IPS-18a (cell line): ENCODE measurements around the gene ARIH1.
"Not testable (repeated sequence)": the region's sequence is repeated elsewhere in the genome, so short reads cannot be mapped to it uniquely, and the experiment has no call there.

Experiments used
- H3K27ac ChIP-seq: one replicate; pipeline ENCODE4 v1.5.1; 2013; ENCODE audit warnings: low read length
- H3K27me3 ChIP-seq: one replicate; pipeline ENCODE4 v1.6.1; 2013; ENCODE audit warnings: mild to moderate bottlenecking, low read length; ENCODE audit not compliant: control insufficient read depth, insufficient read depth
- H3K36me3 ChIP-seq: one replicate; pipeline ENCODE4 v1.6.1; 2013; ENCODE audit warnings: low read depth, low read length; ENCODE audit not compliant: control insufficient read depth
- H3K4me1 ChIP-seq: one replicate; pipeline ENCODE4 v1.6.1; 2013; ENCODE audit warnings: low read depth, low read length; ENCODE audit not compliant: control insufficient read depth
- H3K4me3 ChIP-seq: one replicate; pipeline ENCODE4 v1.5.1; 2013; ENCODE audit warnings: low read length
- H3K9ac ChIP-seq: one replicate; pipeline ENCODE4 v1.6.1; 2013; ENCODE audit warnings: mild to moderate bottlenecking, low read length, moderate library complexity
- H3K9me3 ChIP-seq: one replicate; pipeline ENCODE4 v1.6.1; 2013; ENCODE audit warnings: low read depth, low read length; ENCODE audit not compliant: control insufficient read depth

ARIH1 gene

GRCh38 chr15:72585476-72586058 is 111.4 kb downstream of the ARIH1 start:
- H3K9me3 ChIP-seq = no peaks in the 10 kb centered on the region
- H3K27ac ChIP-seq = no peak overlapping the region
- H3K36me3 ChIP-seq = peaks cover 36% of the 10 kb centered on the region
- no peak overlapping the region for H3K9ac ChIP-seq
- no peaks in the 10 kb centered on the region for H3K4me1 ChIP-seq
- no peaks in the 10 kb centered on the region for H3K27me3 ChIP-seq
- no peak overlapping the region for H3K4me3 ChIP-seq

GRCh38 chr15:72588096-72588495 is 114.0 kb downstream of the ARIH1 start:
- no peaks in the 10 kb centered on the region for H3K9me3 ChIP-seq
- no peak overlapping the region for H3K27ac ChIP-seq
- H3K4me3 ChIP-seq = no peak overlapping the region
- no peaks in the 10 kb centered on the region for H3K4me1 ChIP-seq
- H3K27me3 ChIP-seq = no peaks in the 10 kb centered on the region
- no peak overlapping the region for H3K9ac ChIP-seq
- H3K36me3 ChIP-seq = peaks cover 13% of the 10 kb centered on the region

GRCh38 chr15:72590427-72590826 is 116.3 kb downstream of the ARIH1 start:
- Histone ChIP-seq H3K4me3 (no peak overlapping the region), H3K27ac (no peak overlapping the region), H3K36me3 (no peaks in the 10 kb centered on the region), H3K4me1 (no peaks in the 10 kb centered on the region), H3K9me3 (no peaks in the 10 kb centered on the region), H3K27me3 (no peaks in the 10 kb centered on the region), H3K9ac (no peak overlapping the region)

- H3K9me3 ChIP-seq = no peaks in the 10 kb centered on the region
- no peak overlapping the region for H3K4me3 ChIP-seq
- H3K27me3 ChIP-seq = no peaks in the 10 kb centered on the region
- no peaks in the 10 kb centered on the region for H3K4me1 ChIP-seq
- H3K27ac ChIP-seq = no peak overlapping the region
- no peak overlapping the region for H3K9ac ChIP-seq
- no peaks in the 10 kb centered on the region for H3K36me3 ChIP-seq
Measured at GRCh38 chr15:72591361-72591760, 117.2 kb downstream of the ARIH1 start.

GRCh38 chr15:72592097-72592496 is 118.0 kb downstream of the ARIH1 start:
- Histone ChIP-seq H3K9me3 (no peaks in the 10 kb centered on the region), H3K9ac (no peak overlapping the region), H3K4me1 (no peaks in the 10 kb centered on the region), H3K4me3 (no peak overlapping the region), H3K27me3 (no peaks in the 10 kb centered on the region), H3K27ac (no peak overlapping the region), H3K36me3 (no peaks in the 10 kb centered on the region)

GRCh38 chr15:72592676-72593075 is 118.5 kb downstream of the ARIH1 start:
- Histone ChIP-seq H3K4me3 (no peak overlapping the region), H3K27me3 (no peaks in the 10 kb centered on the region), H3K27ac (no peak overlapping the region), H3K4me1 (no peaks in the 10 kb centered on the region), H3K36me3 (no peaks in the 10 kb centered on the region), H3K9ac (no peak overlapping the region), H3K9me3 (no peaks in the 10 kb centered on the region)

- Histone ChIP-seq H3K27ac (no peak overlapping the region), H3K4me1 (no peaks in the 10 kb centered on the region), H3K9ac (no peak overlapping the region), H3K9me3 (no peaks in the 10 kb centered on the region), H3K36me3 (no peaks in the 10 kb centered on the region), H3K27me3 (no peaks in the 10 kb centered on the region), H3K4me3 (no peak overlapping the region)
Measured at GRCh38 chr15:72593838-72594237, 119.7 kb downstream of the ARIH1 start.

- H3K4me3 ChIP-seq = no peak overlapping the region
- H3K27ac ChIP-seq = no peak overlapping the region
- H3K27me3 ChIP-seq = no peaks in the 10 kb centered on the region
- no peaks in the 10 kb centered on the region for H3K9me3 ChIP-seq
- peaks cover 4% of the 10 kb centered on the region for H3K4me1 ChIP-seq
- no peak overlapping the region for H3K9ac ChIP-seq
- no peaks in the 10 kb centered on the region for H3K36me3 ChIP-seq
Measured at GRCh38 chr15:72599855-72600464, 125.8 kb downstream of the ARIH1 start.

- no peaks in the 10 kb centered on the region for H3K9me3 ChIP-seq
- no peak overlapping the region for H3K4me3 ChIP-seq
- no peaks in the 10 kb centered on the region for H3K36me3 ChIP-seq
- no peak overlapping the region for H3K27ac ChIP-seq
- peaks cover 4% of the 10 kb centered on the region for H3K4me1 ChIP-seq
- H3K9ac ChIP-seq = no peak overlapping the region
- no peaks in the 10 kb centered on the region for H3K27me3 ChIP-seq
Measured at GRCh38 chr15:72604794-72605193, 130.7 kb downstream of the ARIH1 start.

- H3K9ac ChIP-seq, H3K27ac ChIP-seq, H3K4me3 ChIP-seq, H3K27me3 ChIP-seq, H3K4me1 ChIP-seq, H3K36me3 ChIP-seq, H3K9me3 ChIP-seq: not testable (repeated sequence)
Measured at GRCh38 chr15:72608084-72608483, 134.0 kb downstream of the ARIH1 start.

GRCh38 chr15:72609862-72610261 is 135.7 kb downstream of the ARIH1 start:
- peaks cover 1% of the 10 kb centered on the region for H3K4me1 ChIP-seq
- H3K9me3 ChIP-seq = no peaks in the 10 kb centered on the region
- no peak overlapping the region for H3K9ac ChIP-seq
- no peaks in the 10 kb centered on the region for H3K27me3 ChIP-seq
- no peak overlapping the region for H3K27ac ChIP-seq
- H3K36me3 ChIP-seq = no peaks in the 10 kb centered on the region
- no peak overlapping the region for H3K4me3 ChIP-seq

GRCh38 chr15:72612324-72612723 is 138.2 kb downstream of the ARIH1 start:
- not testable (repeated sequence) for H3K4me3 ChIP-seq, H3K27me3 ChIP-seq, H3K27ac ChIP-seq, H3K9me3 ChIP-seq, H3K36me3 ChIP-seq, H3K9ac ChIP-seq
- peaks cover 16% of the 10 kb centered on the region for H3K4me1 ChIP-seq
